ENCODE results near the gene KCNQ1.

The KCNQ1 gene

DNA sequence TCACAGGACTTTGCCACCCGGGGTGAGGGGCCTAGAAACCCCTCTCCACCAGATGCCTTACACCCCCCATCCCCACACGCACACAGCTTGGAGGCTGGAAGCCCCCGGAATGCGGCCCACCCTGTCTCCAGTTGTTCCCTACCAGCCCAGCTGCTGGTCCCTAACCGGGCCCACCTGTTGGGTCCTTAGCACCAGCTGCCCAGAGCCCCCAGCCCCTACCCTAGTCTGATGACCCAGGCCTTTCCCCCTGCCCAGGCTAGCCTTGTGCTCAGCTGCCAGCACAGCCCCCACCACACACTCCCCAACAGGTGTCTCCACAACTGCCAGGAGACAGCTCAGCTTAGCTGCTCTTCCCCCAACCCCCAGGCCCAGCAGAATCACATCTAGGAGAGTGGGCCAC lies 373.7 kb downstream of the KCNQ1 start:
- DNase-seq, result no peak

- DNase-seq, result no peak
These were observed 374.5 kb downstream of the KCNQ1 start for GRCh38 chr11:2819316-2819715.

GRCh38 chr11:2820976-2821375 lies 376.2 kb downstream of the KCNQ1 start:
- no peak for DNase-seq

GRCh38 chr11:2821891-2822290 lies 377.1 kb downstream of the KCNQ1 start:
- DNase-seq, result no peak

DNA sequence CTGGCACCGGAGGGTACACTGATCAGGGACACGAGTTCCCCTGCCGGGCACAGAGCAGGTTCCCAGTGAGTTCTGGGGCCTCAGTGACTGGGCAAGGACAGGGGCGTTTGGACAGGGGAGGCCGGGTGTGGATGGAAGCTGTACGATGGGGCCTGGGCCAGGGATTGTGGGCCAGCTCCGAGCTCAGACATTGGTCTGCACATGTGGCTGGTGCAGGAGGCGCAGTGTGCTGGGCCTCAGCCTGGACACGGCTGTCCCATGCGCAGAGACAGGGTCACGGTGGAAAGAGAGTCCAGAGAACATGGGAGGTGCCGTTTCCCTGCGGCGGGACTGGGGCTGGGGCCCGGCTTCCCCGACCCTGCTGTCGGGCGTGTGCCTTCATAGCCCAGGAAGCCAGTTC lies 380.0 kb downstream of the KCNQ1 start:
- no peak for DNase-seq

DNA sequence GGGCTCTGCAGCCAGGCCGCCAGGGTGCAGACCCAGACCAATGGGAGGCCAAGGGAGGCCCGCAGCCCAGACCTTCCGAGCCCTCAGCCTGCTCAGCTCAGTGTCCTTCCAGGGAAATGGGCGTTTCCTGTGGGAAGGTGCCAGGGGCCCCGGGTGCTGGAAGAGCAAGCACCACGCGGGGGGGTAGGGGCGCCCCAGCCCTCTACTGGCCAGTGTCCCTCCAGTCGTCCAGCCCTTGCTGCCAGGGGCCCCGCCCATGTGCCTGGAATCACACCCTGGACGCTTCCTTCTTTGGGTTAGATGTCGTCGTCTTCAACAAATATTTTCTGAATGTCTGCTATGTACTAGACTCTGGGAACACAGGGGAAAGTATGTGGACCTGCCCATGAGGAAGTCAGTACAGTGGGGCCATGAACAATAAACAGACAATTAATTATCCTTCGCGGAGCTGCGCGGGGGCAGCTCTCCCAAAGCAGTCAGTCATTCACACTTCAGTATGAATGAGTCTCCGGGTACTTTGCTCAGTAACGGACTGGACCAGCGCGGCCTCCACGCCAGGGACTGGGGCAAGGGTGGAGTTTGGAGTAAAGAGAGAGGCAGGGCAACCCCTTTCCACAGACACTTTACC lies 380.6 kb downstream of the KCNQ1 start:
- DNase-seq, result no peak

DNA sequence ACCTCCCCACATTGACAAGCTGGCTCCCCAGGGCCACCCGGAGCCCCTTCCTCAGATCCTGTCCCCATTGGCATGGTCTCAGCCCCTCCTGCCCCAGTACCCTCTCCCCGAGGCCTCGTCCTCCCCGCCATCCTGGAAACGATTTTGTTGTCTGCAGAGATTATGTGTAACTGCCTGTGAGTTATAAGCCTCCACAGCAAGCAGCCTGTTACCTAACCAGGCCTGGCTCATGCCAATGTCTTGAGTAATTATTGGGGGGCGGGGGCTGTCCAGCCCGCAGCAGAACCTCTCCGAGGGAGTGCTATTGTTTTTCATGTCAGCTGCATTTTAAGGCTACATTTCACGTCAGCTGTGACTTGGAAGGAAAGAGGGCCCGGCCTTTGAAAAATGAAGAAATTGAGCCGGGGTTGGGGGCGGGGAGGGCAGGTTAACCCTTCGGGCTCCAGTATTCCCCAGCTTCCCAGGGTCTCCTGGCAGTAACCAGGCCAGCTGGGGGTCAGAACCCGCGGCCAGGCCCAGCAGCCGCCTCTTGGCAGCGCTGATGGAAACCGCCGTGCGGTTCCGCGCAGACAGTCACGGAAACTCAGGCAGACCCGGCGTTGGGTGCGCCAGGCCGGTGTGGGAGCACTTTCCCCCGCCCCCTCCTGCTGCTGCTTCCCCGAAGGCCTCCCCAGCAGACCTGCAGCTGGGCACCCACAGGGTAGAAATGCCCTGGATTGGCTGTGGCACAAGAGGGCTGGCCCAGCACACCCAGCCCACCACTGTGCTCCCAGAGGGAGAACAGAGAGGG lies 381.3 kb downstream of the KCNQ1 start:
- peak; percentile 58 for DNase-seq

- DNase-seq, result peak; percentile 38
These were observed 381.9 kb downstream of the KCNQ1 start for GRCh38 chr11:2826679-2827056.

- DNase-seq, result no peak
These were observed 382.4 kb downstream of the KCNQ1 start for GRCh38 chr11:2827256-2827655.

GRCh38 chr11:2827792-2828191 lies 383.0 kb downstream of the KCNQ1 start:
- DNase-seq, result no peak

DNA sequence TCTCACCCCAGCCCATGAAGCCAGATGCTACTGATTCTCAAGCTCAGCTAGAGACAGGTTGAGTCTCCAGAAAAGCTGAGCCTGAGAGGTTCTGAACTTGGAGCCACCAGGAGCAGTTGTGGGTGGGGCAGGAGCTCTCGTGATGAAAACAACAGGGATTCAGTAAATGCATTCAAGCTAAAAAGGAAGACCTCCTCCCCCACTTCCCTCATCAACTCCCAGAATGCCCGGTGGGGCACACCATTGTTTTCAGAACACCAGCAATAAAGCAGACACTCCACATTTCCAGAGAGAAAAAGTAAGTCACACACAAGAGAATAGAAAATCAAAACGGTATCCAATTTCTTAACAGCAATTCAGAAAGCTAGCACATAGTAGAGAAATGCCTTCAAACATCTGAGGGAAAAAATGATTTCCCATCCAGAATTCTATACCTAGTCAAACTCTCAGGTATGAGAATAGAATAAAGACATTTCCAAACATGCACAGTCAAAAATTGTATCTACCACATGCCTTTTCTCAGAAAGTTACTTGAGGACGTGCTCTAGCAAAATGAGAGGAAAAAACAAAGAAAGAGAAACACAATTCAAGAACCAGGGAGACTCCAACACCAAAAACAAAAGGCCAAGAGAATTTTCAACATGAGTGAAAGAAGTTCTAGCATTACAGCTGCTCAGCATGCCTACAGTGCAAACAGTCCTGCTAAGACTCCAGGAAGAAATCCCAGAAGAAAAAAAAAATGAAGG lies 383.9 kb downstream of the KCNQ1 start:
- no peak for DNase-seq

DNA sequence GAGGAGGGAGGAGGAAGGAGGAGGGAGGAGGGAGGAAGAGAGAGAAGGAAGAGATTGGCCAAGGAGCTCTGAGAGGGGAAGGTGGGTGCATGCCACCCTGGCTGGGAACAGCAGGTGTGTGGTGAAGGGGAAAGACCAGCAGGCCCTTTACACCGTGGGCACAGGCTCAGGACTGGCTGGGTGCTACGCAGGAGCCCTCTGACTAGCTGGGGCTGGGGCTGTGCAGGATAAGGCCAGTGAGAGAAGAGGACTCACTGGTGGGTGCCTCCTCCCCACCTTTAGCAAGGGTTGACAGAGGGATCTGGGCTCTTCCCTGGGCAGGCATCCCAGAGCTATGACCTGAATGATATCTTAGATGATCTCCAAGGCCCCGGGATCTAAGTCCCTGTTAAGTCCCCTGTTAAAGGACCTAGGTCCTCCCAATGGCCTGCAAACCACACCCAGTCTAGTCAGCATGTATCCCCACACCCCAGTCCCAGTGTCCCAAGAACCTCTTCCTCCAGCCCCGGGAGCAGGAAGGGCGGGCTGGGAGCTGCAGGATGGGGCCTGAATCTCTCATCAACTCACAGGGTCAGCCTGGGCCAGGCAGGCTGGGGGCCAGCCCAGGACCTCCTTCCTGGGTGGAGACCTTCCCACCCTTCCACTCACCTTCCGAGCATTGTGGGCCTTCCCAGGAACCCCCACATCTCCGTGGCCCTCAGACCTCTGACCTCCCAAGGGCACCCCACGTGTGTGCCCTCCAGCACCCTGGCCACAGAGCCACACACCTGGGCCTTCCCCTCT lies 385.4 kb downstream of the KCNQ1 start:
- DNase-seq, result no peak

GRCh38 chr11:2830886-2831285 lies 386.1 kb downstream of the KCNQ1 start:
- no peak for DNase-seq

DNA sequence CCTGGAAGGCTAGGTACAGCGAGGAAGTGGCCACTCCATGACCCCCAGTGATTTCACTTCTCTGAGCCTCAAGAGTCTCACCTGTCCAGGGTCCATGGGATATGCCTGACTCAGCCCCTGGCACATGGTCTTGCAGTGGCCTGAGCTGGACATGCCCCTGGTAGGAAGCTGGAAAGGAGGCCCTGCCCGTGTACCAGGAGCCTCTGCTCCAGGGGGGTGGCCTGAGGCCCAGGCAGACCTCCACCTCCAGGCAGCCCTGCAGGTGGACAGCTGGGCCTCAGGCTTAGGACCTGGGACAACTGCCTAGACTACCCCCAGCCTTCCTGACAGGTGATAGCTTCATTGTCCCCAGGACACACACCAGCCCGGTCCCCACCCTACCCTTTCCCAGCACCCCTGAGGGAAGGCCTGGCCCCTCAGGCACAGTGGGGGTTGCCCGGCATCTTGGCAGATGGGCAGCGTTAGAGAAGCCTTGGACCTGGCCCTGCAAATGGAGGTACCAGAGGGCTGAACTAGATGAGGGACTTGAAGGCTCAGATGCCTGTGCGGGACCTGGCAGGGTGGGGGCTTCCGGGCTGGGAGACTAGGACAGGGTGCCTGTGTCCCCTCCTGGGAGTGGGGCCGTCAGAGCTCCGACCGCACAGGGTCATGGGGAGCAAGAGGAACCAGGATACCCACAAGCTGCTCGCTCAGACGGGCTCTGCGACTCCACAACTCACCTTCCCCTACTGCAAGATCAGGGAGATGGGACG lies 387.1 kb downstream of the KCNQ1 start:
- no peak for DNase-seq

- no peak for DNase-seq
These were observed 387.8 kb downstream of the KCNQ1 start for GRCh38 chr11:2832533-2833020.

- no peak for DNase-seq
These were observed 388.4 kb downstream of the KCNQ1 start for GRCh38 chr11:2833051-2833715.

DNA sequence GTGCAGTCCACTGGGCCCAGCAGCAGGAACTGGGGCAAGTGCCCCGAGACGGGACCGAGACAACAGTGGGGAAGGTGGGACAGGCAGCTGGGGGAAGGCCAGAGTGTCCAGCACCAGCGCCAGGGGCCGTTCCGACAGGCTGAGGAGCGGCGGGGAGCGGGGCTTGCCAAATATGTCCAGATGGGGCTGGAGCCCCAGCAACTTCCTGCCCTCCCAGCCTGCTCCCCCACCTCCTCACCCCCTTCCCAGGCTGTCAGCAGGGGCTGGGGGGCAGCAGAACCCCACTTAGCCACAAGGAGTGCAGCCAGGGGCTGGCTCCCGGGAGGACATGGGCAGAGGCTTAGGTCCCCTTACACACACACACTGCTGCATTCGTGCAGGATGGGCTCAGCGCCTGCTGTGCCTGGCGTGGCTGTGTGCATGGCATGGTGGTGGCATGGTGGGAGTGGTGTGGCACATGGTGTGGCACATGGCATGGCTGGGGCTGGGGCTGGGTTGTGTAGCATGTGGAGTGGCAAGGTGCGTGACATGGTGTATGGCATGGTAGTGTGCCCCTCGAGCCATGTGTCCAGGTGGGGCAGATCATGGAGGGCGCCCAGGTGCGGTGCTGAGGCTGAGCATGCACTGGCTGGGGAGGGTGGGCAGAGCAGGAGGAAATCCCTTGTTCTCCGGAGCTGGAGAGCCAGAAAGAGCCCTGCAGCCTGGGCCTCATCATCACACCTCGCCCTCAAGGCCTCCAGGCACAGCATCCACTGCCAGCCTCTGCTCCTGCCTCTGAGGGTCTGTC lies 389.1 kb downstream of the KCNQ1 start:
- no peak for DNase-seq

- DNase-seq, result no peak
These were observed 389.9 kb downstream of the KCNQ1 start for GRCh38 chr11:2834503-2835273.

DNA sequence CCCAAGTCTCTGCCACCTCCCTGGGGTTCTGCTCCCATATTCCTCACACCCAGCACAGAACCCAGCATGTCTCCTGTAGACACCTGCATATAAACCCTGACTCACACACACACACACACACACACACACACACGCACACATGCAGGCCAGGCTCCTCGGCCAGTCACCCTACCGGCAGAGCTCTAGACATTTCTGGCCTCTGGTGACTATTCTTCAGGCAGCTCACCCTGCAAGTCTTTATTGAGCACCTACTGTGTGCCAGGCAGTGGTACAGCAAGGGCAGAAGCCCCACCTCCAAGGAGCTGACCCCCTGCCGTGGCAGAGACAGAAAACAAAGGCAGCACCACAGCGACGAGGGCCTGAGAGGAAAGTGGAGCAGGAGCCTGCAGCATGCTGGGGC lies 390.5 kb downstream of the KCNQ1 start:
- no peak for DNase-seq

DNA sequence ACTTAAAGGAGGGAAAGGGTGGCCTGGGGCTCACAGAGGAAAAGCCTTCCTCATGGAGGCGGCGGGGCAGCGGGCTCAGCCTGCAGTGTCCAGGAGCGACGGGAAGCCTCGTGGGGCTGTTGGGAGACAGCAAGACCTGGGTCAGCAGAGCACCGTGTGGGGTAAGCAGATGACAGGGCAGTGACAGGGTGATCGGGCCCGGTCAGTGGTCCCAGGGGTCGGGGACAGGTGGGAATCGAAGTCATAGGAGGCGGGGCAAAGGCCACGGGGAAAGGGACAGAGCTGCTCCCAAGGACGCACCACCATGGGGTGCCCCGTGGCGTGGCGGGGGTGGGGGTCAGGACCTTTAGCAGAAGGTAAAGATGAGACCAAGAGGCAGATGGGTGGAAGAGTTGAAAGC lies 390.9 kb downstream of the KCNQ1 start:
- no peak for DNase-seq
